IMR-90 (cell line): Measurements from ENCODE around the gene PTPRK. TPM values are rescaled to one million over a fixed set of nuclear protein-coding genes. Genes with fewer than 3 reads are reported as not detected.
A peak's percentile ranks its signal among the peaks of the same experiment; 100 is the strongest.

Experiments
- ATAC-seq: fragments of 200-7000 bp; cut with Tn5 transposase; 2 replicates; pipeline ENCODE4 v1.9.1; 2020; ENCODE audit warnings: low read depth, mild to moderate bottlenecking, moderate library complexity
- BruUV-seq: library from RNA; stranded (reverse); fragments of 400-500 nt; replicated peaks from 2 replicates; lab custom pipeline; 2021; lab: Mats Ljungman, UMichigan
- CTCF ChIA-PET: fragments of 300-600 bp; formaldehyde crosslinking; extraction: SDS; loops from one replicate; lab custom pipeline; 2021; ENCODE audit warnings: antibody characterized with exemption; lab: Yijun Ruan, JAX
- POLR2A ChIA-PET: fragments of 300-600 bp; sonication (Branson Sonifier 250); formaldehyde crosslinking; loops from one replicate; lab custom pipeline; 2022; ENCODE audit warnings: antibody characterized with exemption; ENCODE audit not compliant: unreplicated experiment; lab: Charles Lee
- DNase-seq: peaks from one replicate; pipeline ENCODE4 v3.0.0; 2013
- H2AFZ ChIP-seq: replicated peaks from 2 replicates; pipeline ENCODE3; 2013; ENCODE audit warnings: low read length, mild to moderate bottlenecking; ENCODE audit not compliant: poor library complexity
- H2AK5ac ChIP-seq: 2 replicates; pipeline ENCODE4 v1.6.1; 2013; ENCODE audit warnings: low read depth, low read length, inconsistent platforms
- H2AK9ac ChIP-seq: replicated peaks from 2 replicates; pipeline ENCODE3; 2013; ENCODE audit warnings: mild to moderate bottlenecking, low read depth, low read length, moderate library complexity; ENCODE audit not compliant: poor library complexity
- H2BK120ac ChIP-seq: 2 replicates; pipeline ENCODE4 v1.6.1; 2013; ENCODE audit warnings: low read depth, low read length, inconsistent platforms
- H2BK15ac ChIP-seq: 3 replicates; pipeline ENCODE4 v1.6.1; 2013; ENCODE audit warnings: low read depth, low read length, inconsistent platforms
- H2BK20ac ChIP-seq: 2 replicates; pipeline ENCODE4 v1.6.1; 2013; ENCODE audit warnings: low read depth, mild to moderate bottlenecking, inconsistent platforms, low read length, moderate library complexity
- H2BK5ac ChIP-seq: 2 replicates; pipeline ENCODE4 v1.6.1; 2013; ENCODE audit warnings: mild to moderate bottlenecking, low read depth, low read length, inconsistent platforms; ENCODE audit not compliant: poor library complexity, severe bottlenecking
- H3K14ac ChIP-seq: replicated peaks from 2 replicates; pipeline ENCODE4 v1.6.1; 2013; ENCODE audit warnings: low read depth, low read length, inconsistent platforms
- H3K18ac ChIP-seq: 2 replicates; pipeline ENCODE4 v1.6.1; 2013; ENCODE audit warnings: low read depth, low read length, control low read depth
- H3K23ac ChIP-seq: 2 replicates; pipeline ENCODE4 v1.6.1; 2013; ENCODE audit warnings: low read depth, low read length, inconsistent platforms
- H3K27ac ChIP-seq: 2 replicates; pipeline ENCODE4 v1.5.1; 2013; ENCODE audit warnings: mild to moderate bottlenecking, control low read depth, low read length; ENCODE audit not compliant: insufficient read depth
- H3K27me3 ChIP-seq: 2 replicates; pipeline ENCODE4 v1.6.1; 2013; ENCODE audit warnings: low read length; ENCODE audit not compliant: control insufficient read depth, insufficient read depth
- H3K36me3 ChIP-seq: 2 replicates; pipeline ENCODE4 v1.6.1; 2013; ENCODE audit warnings: low read length, mixed read lengths; ENCODE audit not compliant: control insufficient read depth, insufficient read depth
- H3K4ac ChIP-seq: 2 replicates; pipeline ENCODE4 v1.6.1; 2013; ENCODE audit warnings: low read depth, low read length, inconsistent platforms
- H3K4me1 ChIP-seq: 2 replicates; pipeline ENCODE4 v1.6.1; 2013; ENCODE audit warnings: low read length, mixed read lengths; ENCODE audit not compliant: control insufficient read depth, insufficient read depth
- H3K4me2 ChIP-seq: 2 replicates; pipeline ENCODE4 v1.6.1; 2013; ENCODE audit warnings: low read depth, mild to moderate bottlenecking, control low read depth, low read length, moderate library complexity
- H3K4me3 ChIP-seq: 2 replicates; pipeline ENCODE4 v1.5.1; 2013; ENCODE audit warnings: low read depth, mild to moderate bottlenecking, control low read depth, low read length, moderate library complexity; ENCODE audit not compliant: insufficient read depth
- H3K56ac ChIP-seq: 2 replicates; pipeline ENCODE4 v1.6.1; 2013; ENCODE audit warnings: low read length, inconsistent platforms; ENCODE audit not compliant: insufficient read depth; ENCODE audit errors: extremely low read depth
- H3K79me1 ChIP-seq, 2 experiments: 2 replicates each; pipeline ENCODE4 v1.6.1; 2013; ENCODE audit warnings: low read length in 2 of 2, inconsistent platforms in 1 of 2, low read depth in 1 of 2
- H3K9ac ChIP-seq: 2 replicates; pipeline ENCODE4 v1.6.1; 2013; ENCODE audit warnings: low read depth, low read length, control low read depth
- H3K9me1 ChIP-seq: 2 replicates; pipeline ENCODE4 v1.6.1; 2013; ENCODE audit warnings: low read length, inconsistent platforms; ENCODE audit not compliant: insufficient read depth
- H3K9me3 ChIP-seq: 2 replicates; pipeline ENCODE4 v1.6.1; 2013; ENCODE audit warnings: low read length; ENCODE audit not compliant: control insufficient read depth, insufficient read depth
- H4K20me1 ChIP-seq: 2 replicates; pipeline ENCODE4 v1.6.1; 2013; ENCODE audit warnings: low read length, inconsistent platforms; ENCODE audit not compliant: insufficient read depth
- H4K5ac ChIP-seq: 2 replicates; pipeline ENCODE4 v1.6.1; 2013; ENCODE audit warnings: mild to moderate bottlenecking, low read depth, low read length, control low read depth
- H4K8ac ChIP-seq, 2 experiments: 2 replicates each; pipeline ENCODE4 v1.6.1; 2013; ENCODE audit warnings: low read depth in 2 of 2, low read length in 2 of 2, control low read depth in 1 of 2, inconsistent platforms in 1 of 2
- H4K91ac ChIP-seq: 2 replicates; pipeline ENCODE4 v1.6.1; 2013; ENCODE audit warnings: low read depth, low read length, inconsistent platforms; ENCODE audit not compliant: insufficient read depth
- MAFK ChIP-seq: IDR thresholded peaks from 2 replicates; pipeline ENCODE4 v1.6.1; 2012; ENCODE audit warnings: low read depth, low read length, improper control_type of control experiment
- RAD21 ChIP-seq: IDR thresholded peaks from 2 replicates; pipeline ENCODE4 v1.6.1; 2012; ENCODE audit warnings: low read length, improper control_type of control experiment
- WGBS, 2 experiments: methylation state at CpG; one replicate each; pipeline versions ENCODE4 v1.1.5 to v1.1.7; 2013; ENCODE audit warnings: missing lambda C conversion rate in 2 of 2; ENCODE audit not compliant: insufficient read length in 1 of 2; ENCODE audit errors: extremely low coverage in 2 of 2; 5-methylcytosine and 5-hydroxymethylcytosine counted together
- dilution Hi-C: fragments of 300-500 bp; cut with HindIII; formaldehyde crosslinking; loops from one replicate; pipeline ENCODE4 v1.14.3; 2018; ENCODE audit warnings: low sequenced_read_pairs; ENCODE audit not compliant: unreplicated experiment
- in situ Hi-C: fragments of 300-500 bp; cut with MboI; formaldehyde crosslinking; loops from 3 replicates; pipeline ENCODE4 v1.14.3; 2019; ENCODE audit warnings: low sequenced_read_pairs, inconsistent platforms, mixed read lengths
- intact Hi-C: fragments of 100-400 bp; cut with micrococcal nuclease; formaldehyde crosslinking; loops from 2 replicates; pipeline ENCODE4 v1.10.0; 2022
- polyA plus RNA-seq, 3 experiments: library from polyadenylated mRNA; depleted of rRNA; stranded (reverse); fragments of >200 nt; gene quantifications; 2 replicates each; pipeline ENCODE4 v1.2.3, GENCODE V29; 2012; ENCODE audit warnings: low replicate concordance in 1 of 3
- total RNA-seq: library from RNA; depleted of rRNA; stranded (reverse); fragments of >200 nt; gene quantifications from 2 replicates; pipeline ENCODE4 v1.2.3, GENCODE V29; 2012

Gene PTPRK
- total and polyA plus RNA-seq, 2 of the 4 experiments (the other 2 are of a cell fraction): 18.0 to 80.8 TPM

DNA sequence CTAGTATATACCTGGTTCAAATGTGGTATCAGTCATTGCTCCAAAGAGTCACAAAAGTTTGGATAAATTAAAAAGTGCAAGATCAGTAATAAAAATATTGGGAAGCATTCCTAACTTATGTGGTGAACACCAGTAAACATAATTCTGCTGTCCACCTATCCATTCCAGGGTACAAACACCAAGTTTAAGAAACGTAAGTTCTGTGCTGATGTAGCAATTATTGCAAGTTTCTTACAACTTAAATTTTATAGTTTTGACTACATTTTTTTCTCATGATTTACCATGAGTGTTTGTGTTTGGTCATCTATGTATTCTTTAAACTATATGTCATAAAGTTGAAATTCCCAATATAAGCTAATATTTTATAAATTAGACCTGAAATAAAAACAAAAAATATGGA, 364.6 kb downstream of the PTPRK start:
- in situ Hi-C loops: no loop called here
- POLR2A ChIA-PET: no interaction called here

More for the DNA sequence above, 364.6 kb downstream of the PTPRK start:
- DNase-seq (no peak), ATAC-seq (no peak)
- Histone ChIP-seq H3K9me1 (no peaks in the 10 kb centered on the region), H3K27me3 (no peaks in the 10 kb centered on the region), H3K36me3 (no peaks in the 10 kb centered on the region), H2BK120ac (no peak overlapping the region), H2BK20ac (no peak overlapping the region), H3K4me1 (no peaks in the 10 kb centered on the region), H3K14ac (no peak overlapping the region), H4K5ac (no peak overlapping the region), H2BK15ac (no peak overlapping the region), H3K23ac (no peak overlapping the region), H4K91ac (no peak overlapping the region), H2AFZ (no peak overlapping the region), H3K9ac (no peak overlapping the region), H3K56ac (no peak overlapping the region), H3K4me2 (no peak overlapping the region), H4K8ac (no peak overlapping the region), H3K27ac (no peak overlapping the region), H2AK9ac (no peak overlapping the region), H3K18ac (no peak overlapping the region), H2AK5ac (no peak overlapping the region), H3K4ac (no peak overlapping the region), H4K20me1 (no peaks in the 10 kb centered on the region; the same call in 1 of the 2 replicates), H2BK5ac (no peak overlapping the region), H3K4me3 (no peak overlapping the region), H3K9me3 (no peaks in the 10 kb centered on the region), H3K79me1 (peaks cover 2 to 3% of the 10 kb centered on the region in 2 experiments; a peak in 2 of 4 replicates)
- dilution Hi-C loops (no loop called here), intact Hi-C loops (no loop called here)
- BruUV-seq: no TSS peak
- no CpG with 5 or more reads among the region's 1 CpG for WGBS, 2 experiments
- TF ChIP-seq MAFK (peak; percentile 49), RAD21 (no peak)
- CTCF ChIA-PET: interaction anchor here (0.6 kb wide), 1 partner anchor 261 kb away, joined by 5 read pairs; no protein-coding TSS in a partner anchor
